Keratinocyte (primary cell): ENCODE data around the gene NPSR1. TPM values are rescaled to one million over a fixed set of nuclear protein-coding genes. Genes with fewer than 3 reads are reported as not detected.

Experiments
- DNase-seq: peaks from one replicate; pipeline ENCODE4 v3.0.0-alpha.2; 2011; ENCODE audit warnings: low read depth, missing footprints, low spot score
- FAIRE-seq: peaks from 2 replicates; lab custom pipeline; 2011; peaks lifted over from hg19 to GRCh38; lab: Jason Lieb, UNC
- H2AFZ ChIP-seq: 2 replicates; pipeline ENCODE4 v1.6.0; 2012; ENCODE audit warnings: low read length, control low read depth, inconsistent platforms; ENCODE audit not compliant: control insufficient read depth
- H3K27ac ChIP-seq: 2 replicates; pipeline ENCODE4 v1.5.1; 2011; ENCODE audit warnings: low read length; ENCODE audit not compliant: control insufficient read depth, insufficient read depth
- H3K27me3 ChIP-seq: 3 replicates; pipeline ENCODE4 v1.6.0; 2011; ENCODE audit warnings: low read length; ENCODE audit not compliant: control insufficient read depth, insufficient read depth; ENCODE audit errors: extremely low read depth
- H3K36me3 ChIP-seq, 2 experiments: 2 replicates in 1 of 2; 3 replicates in 1 of 2; pipeline ENCODE4 v1.5.1; 2011; ENCODE audit warnings: low read length in 2 of 2, mild to moderate bottlenecking in 1 of 2; ENCODE audit not compliant: control insufficient read depth in 2 of 2, insufficient read depth in 2 of 2; ENCODE audit errors: extremely low read depth in 1 of 2
- H3K4me1 ChIP-seq: 3 replicates; pipeline ENCODE4 v1.5.1; 2011; ENCODE audit warnings: low read length; ENCODE audit not compliant: control insufficient read depth, insufficient read depth; ENCODE audit errors: extremely low read depth
- H3K4me2 ChIP-seq: 3 replicates; pipeline ENCODE4 v1.6.0; 2011; ENCODE audit warnings: low read depth, low read length; ENCODE audit not compliant: control insufficient read depth, insufficient read depth; ENCODE audit errors: extremely low read depth
- H3K4me3 ChIP-seq, 3 experiments: fragments of 200-600 bp in 1 of 3; sonication (generic) in 1 of 3; 2 replicates in 2 of 3; 3 replicates in 1 of 3; pipeline ENCODE4 v1.5.1; 2011 to 2016; ENCODE audit warnings: low read length in 3 of 3, mild to moderate bottlenecking in 3 of 3, control low read depth in 2 of 3, inconsistent platforms in 1 of 3, low read depth in 1 of 3, mixed read lengths in 1 of 3, mixed run types in 1 of 3, moderate library complexity in 1 of 3; ENCODE audit not compliant: control insufficient read depth in 2 of 3, insufficient read depth in 2 of 3; ENCODE audit errors: extremely low read depth in 1 of 3
- H3K79me2 ChIP-seq: 2 replicates; pipeline ENCODE4 v1.6.0; 2012; ENCODE audit warnings: low read length; ENCODE audit not compliant: control insufficient read depth, insufficient read depth
- H3K9ac ChIP-seq: 3 replicates; pipeline ENCODE4 v1.6.0; 2011; ENCODE audit warnings: low read length; ENCODE audit not compliant: control insufficient read depth, insufficient read depth; ENCODE audit errors: extremely low read depth
- H3K9me1 ChIP-seq: 3 replicates; pipeline ENCODE4 v1.6.0; 2011; ENCODE audit warnings: low read length; ENCODE audit not compliant: control insufficient read depth, insufficient read depth; ENCODE audit errors: extremely low read depth
- H3K9me3 ChIP-seq: 2 replicates; pipeline ENCODE4 v1.5.1; 2012; ENCODE audit warnings: low read depth, low read length; ENCODE audit not compliant: control insufficient read depth
- H4K20me1 ChIP-seq: 3 replicates; pipeline ENCODE4 v1.6.0; 2011; ENCODE audit warnings: low read length; ENCODE audit not compliant: control insufficient read depth, insufficient read depth; ENCODE audit errors: extremely low read depth
- EZH2 ChIP-seq: IDR thresholded peaks from one replicate; pipeline ENCODE4 v1.6.1; 2012; ENCODE audit warnings: inconsistent platforms, mild to moderate bottlenecking, low read length, moderate library complexity
- dilution Hi-C: fragments of 300-500 bp; cut with MboI; formaldehyde crosslinking; loops from one replicate; pipeline ENCODE4 v1.7.0; 2020; ENCODE audit warnings: low sequenced_read_pairs; ENCODE audit not compliant: extremely low pct_ligation_motif_present
- polyA plus RNA-seq, 5 experiments: library from polyadenylated mRNA; depleted of rRNA in 3 of 5; stranded (reverse) in 3 of 5; stranded (forward) in 1 of 5; unstranded in 1 of 5; fragments of >200 nt; gene quantifications; 1 replicate in 1 of 5; 2 replicates in 3 of 5; 3 replicates in 1 of 5; pipeline versions ENCODE4 v1.2.1 to v1.2.3, GENCODE V29; 2011 to 2012; ENCODE audit warnings: missing spikeins in 2 of 5, low read depth in 1 of 5, low replicate concordance in 1 of 5
- TF ChIP-seq, protein P1 (sequence below), 3 experiments: IDR thresholded peaks in 1 of 3; conservative IDR thresholded peaks in 1 of 3; optimal IDR thresholded peaks in 1 of 3; 2 replicates in 2 of 3; 3 replicates in 1 of 3; pipeline versions ENCODE3 to v1.5.1; 2011; ENCODE audit warnings: low read length in 3 of 3, mild to moderate bottlenecking in 3 of 3, moderate library complexity in 2 of 3, control low read depth in 1 of 3, inconsistent platforms in 1 of 3; ENCODE audit not compliant: insufficient read depth in 2 of 3; ENCODE audit errors: extremely low read depth in 1 of 3

NPSR1 gene
- polyA plus RNA-seq, 1 donor (not counting 4 experiments of a cell fraction or from before 2014, with no cell fraction given): not detected

DNA sequence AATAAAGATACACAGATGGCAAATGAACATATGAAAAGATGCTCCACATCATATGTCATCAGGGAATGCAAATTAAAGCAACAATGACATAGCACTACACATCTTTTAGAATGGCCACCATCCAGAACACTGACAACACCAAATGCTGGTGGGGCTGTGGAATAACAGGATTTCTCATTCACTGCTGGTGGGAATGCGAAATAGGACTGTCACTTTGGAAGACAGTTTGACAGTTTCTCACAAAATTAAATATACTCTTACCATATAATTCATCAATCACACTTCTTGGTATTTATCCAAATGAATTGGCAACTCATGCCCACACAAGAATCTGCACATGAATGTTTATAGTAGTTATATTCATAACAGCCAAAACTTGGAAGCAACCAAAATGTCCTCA, 68.2 kb downstream of the NPSR1 start:
- no peak overlapping the region for H3K27ac ChIP-seq
- TF ChIP-seq EZH2: no peak
- TF ChIP-seq, protein P1, sequence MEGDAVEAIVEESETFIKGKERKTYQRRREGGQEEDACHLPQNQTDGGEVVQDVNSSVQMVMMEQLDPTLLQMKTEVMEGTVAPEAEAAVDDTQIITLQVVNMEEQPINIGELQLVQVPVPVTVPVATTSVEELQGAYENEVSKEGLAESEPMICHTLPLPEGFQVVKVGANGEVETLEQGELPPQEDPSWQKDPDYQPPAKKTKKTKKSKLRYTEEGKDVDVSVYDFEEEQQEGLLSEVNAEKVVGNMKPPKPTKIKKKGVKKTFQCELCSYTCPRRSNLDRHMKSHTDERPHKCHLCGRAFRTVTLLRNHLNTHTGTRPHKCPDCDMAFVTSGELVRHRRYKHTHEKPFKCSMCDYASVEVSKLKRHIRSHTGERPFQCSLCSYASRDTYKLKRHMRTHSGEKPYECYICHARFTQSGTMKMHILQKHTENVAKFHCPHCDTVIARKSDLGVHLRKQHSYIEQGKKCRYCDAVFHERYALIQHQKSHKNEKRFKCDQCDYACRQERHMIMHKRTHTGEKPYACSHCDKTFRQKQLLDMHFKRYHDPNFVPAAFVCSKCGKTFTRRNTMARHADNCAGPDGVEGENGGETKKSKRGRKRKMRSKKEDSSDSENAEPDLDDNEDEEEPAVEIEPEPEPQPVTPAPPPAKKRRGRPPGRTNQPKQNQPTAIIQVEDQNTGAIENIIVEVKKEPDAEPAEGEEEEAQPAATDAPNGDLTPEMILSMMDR (optimal IDR thresholded peaks at IDR 0.05 in 1 of 3, IDR thresholded peaks at IDR 0.05 in 1 of 3, conservative IDR thresholded peaks at IDR 0.05 in 1 of 3; ENCODE audit: extremely low read depth in 1 of 3, insufficient read depth in 2 of 3, low read length in 3 of 3): no peak
- DNase-seq: no peak
- H4K20me1 ChIP-seq: no peaks in the 10 kb centered on the region
- H3K9ac ChIP-seq: no peak overlapping the region
- H3K79me2 ChIP-seq: no peaks in the 10 kb centered on the region
- H2AFZ ChIP-seq: no peak overlapping the region
- H3K4me1 ChIP-seq: no peaks in the 10 kb centered on the region
- H3K4me2 ChIP-seq: no peak overlapping the region
- H3K9me3 ChIP-seq: no peaks in the 10 kb centered on the region
- FAIRE-seq: no peak
- H3K27me3 ChIP-seq: no peaks in the 10 kb centered on the region
- H3K4me3 ChIP-seq: no peak overlapping the region
- no peaks in the 10 kb centered on the region for H3K9me1 ChIP-seq
- no peaks in the 10 kb centered on the region for H3K36me3 ChIP-seq
- dilution Hi-C loops: no loop called here

DNA sequence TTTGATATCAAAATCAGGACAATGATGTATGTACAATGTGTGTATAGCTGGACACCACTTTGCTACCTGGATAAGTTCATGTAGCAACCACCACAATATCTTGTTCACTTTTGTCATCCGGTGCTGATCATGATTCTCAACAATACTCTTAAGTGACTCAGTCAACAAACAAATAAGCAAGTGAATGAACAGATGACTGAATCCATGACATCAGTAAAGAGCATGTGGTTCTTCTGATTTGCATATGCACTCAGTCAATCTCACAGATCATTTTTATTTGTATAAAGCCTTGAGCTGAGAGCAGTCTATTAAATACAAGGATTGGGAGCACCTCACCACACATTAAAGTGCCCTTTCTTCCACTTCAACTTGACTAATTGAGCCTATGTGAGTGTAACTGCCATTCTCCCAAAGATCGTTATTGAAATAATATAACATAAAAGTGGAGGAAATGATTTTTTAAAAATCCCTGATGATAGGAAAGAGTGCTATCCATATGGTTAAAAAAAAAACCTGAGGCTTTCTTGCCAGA, 69.5 kb downstream of the NPSR1 start:
- Histone ChIP-seq H2AFZ (no peak overlapping the region), H4K20me1 (no peaks in the 10 kb centered on the region), H3K4me2 (no peak overlapping the region), H3K27ac (no peak overlapping the region), H3K4me3 (no peak overlapping the region), H3K9ac (no peak overlapping the region), H3K9me1 (no peaks in the 10 kb centered on the region), H3K4me1 (no peaks in the 10 kb centered on the region), H3K36me3 (no peaks in the 10 kb centered on the region), H3K79me2 (no peaks in the 10 kb centered on the region), H3K27me3 (no peaks in the 10 kb centered on the region), H3K9me3 (no peaks in the 10 kb centered on the region)
- FAIRE-seq (no peak), DNase-seq (no peak)
- TF ChIP-seq, protein P1 (optimal IDR thresholded peaks at IDR 0.05 in 1 of 3, IDR thresholded peaks at IDR 0.05 in 1 of 3, conservative IDR thresholded peaks at IDR 0.05 in 1 of 3; ENCODE audit: extremely low read depth in 1 of 3, insufficient read depth in 2 of 3, low read length in 3 of 3): no peak
- no peak for TF ChIP-seq EZH2
- dilution Hi-C loops: no loop called here
